Stimulated activated CD4-positive, alpha-beta T cell treated with anti-CD3 and anti-CD28 coated beads, TNF-alpha, amount 100 ng/mL, for 48 hours (primary cell): Measurements from ENCODE around the gene PTPRM.

ENCODE experiments used
- DNase-seq, 3 donors: peaks; one replicate each; pipeline ENCODE4 v3.0.0-alpha.2; 2020; ENCODE audit warnings: low read depth in 3 of 3

The PTPRM gene

GRCh38 chr18:8391068-8391467, 824.0 kb downstream of the PTPRM start:
- no peak for DNase-seq

GRCh38 chr18:8396254-8396653, 829.1 kb downstream of the PTPRM start:
- no peak for DNase-seq

- DNase-seq = no peak
Observed at GRCh38 chr18:8397034-8397433, 829.9 kb downstream of the PTPRM start.

- DNase-seq = no peak
Observed at GRCh38 chr18:8399138-8399537, 832.0 kb downstream of the PTPRM start.

DNA sequence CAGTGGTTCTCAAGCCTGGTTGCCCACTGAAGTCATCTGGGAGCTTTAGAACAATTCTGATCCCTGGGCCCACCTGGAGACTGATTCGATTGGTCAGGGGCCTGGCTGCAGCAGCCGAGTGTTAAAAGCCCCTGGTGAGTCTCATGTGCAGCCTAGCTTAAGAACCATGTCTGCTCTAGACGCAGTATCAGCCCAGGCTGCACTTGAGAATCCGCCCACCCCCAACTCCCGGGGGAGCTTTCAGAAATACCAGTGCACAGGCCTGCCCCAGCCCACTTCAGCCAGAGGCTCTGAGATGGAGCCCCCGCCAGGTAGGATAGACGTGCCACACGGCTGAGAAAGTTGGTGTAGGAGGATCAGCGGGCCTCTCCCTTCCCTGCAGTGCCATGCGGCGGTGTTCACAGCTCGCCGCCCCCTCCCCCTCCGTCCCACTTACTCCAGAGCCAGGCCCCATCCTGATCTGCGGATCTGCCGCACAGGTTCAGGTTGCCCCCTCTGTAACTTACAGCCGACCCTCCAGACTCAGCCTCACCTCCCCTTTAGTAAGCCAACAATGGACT, 833.2 kb downstream of the PTPRM start:
- no peak for DNase-seq

DNA sequence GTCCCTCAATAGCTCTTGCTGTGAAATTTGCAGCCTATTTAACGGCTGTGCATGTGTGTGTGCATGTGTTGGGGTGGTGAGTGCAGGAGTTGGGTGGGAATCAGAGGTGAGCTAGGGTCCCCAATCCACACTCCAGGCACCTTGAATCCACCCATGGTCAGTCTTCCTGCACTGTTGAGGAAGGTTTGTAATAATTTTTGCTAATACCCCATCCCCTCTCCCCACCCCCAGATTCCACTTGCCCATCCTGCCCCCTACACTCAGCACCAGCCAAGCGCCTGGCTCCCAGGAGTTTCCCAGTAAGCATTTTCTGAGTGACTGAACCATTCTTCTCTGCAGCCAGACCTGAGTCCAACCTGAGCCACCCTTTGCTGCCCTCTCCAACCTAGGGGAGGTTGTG, 833.7 kb downstream of the PTPRM start:
- DNase-seq = no peak

- DNase-seq = no peak
Observed at GRCh38 chr18:8401606-8402005, 834.5 kb downstream of the PTPRM start.

DNA sequence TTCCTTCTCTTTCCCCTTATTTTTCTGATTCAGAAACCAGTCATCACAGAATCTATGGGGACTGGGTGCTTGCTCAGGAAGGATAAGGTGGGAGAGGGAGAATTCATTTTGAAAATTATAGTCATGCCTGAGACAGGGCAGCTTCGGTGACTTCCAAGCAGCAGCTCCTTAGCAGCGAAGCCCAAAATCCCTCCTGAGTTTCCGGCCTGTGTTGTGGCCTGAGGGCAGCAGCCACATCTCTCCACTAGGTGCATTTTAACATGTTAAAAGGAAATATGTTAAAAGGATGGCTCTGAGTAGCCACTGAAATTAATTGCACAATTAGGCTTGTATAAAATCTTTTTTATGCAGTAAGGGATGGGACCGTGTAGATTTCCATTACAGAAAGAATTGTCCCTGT, 835.1 kb downstream of the PTPRM start:
- DNase-seq = no peak

DNA sequence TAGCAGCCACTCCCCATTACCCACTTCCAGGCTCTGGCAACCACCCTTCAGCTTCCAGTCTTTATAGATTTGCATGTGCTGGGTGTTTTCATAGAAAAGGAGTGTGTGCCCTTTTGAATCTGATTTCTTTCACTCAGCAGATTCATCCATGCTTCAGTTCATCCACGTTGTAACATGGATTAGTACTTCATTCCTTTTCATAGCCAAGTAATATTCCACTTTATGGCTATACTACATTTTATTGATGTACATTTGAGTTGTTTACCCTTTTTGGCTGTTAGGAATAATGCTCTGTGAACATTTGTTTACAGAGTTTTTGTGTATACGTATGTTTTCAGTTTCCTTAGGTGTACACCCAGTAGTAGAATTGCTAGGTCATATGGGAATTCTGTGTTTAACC, 836.6 kb downstream of the PTPRM start:
- DNase-seq = no peak

DNA sequence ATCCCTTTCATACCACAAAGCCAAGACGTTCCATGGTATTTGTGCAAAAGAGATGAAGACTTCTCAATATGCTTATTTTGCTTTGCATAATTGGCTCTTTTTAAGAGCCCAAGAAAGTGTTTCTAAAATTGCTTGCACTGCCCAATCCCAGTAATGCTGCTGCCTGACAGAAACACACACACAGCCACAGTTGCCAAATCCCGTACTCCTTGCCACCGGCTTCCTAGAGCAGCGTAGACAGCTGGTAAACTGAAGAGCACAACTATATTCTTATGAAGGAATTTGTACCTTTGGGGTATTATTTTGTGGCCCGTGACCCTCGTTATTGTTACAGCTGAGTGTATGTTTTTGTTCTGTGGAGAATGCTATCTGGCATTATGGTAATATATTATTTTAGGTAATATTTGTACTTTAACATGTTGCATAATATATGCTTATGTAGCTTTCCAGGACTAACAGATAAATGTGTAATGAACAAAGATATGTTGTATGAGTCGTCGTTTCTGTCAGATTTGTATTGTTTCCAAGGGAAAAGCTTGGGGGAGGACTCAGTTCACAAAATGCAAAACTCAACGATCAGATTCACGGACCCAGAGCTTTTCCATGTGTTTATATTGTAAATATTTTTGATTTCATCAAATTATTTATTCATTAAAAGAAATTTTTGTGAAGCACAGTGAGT, 839.2 kb downstream of the PTPRM start:
- no peak for DNase-seq

GRCh38 chr18:8406868-8407250, 839.7 kb downstream of the PTPRM start:
- no peak for DNase-seq

GRCh38 chr18:8409151-8409550, 842.0 kb downstream of the PTPRM start:
- DNase-seq = no peak

DNA sequence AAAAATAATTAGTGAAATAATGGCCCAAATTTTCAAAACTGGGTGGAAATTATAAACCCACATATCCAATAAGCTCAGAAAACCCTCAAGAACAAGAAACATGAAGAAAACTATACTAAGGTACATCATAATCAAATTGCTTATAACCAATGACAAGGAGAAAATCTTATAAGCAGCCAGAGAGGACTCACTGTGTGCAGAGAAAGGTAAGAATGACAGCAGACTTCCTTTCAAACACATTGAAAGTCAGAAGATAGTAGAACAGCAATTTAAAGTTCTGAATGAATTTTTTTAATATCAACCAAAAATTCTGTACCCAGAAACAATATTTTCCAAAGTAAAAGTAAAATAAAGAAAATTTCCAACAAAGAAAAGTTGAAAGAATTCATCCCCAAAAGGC, 844.4 kb downstream of the PTPRM start:
- DNase-seq = no peak

DNA sequence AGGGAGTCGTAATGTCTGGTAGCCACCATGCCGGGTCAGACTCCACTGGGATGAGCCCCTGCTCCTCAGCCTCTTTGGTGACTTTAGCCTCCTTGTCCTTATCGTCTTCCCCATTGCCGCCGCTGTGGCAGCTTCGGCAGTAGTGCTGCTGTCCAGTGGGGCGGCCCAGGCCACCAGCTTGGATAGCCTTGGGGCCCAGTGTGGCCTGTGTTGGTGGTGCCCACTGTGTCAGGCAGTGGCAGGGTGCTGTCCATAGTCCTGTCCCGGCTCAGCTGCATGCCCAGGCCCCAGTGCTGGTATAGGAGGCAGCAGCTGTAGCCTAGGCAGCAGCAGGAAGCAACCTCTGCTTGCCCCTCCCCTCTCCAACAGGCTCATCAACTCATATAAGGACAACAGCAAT, 845.0 kb downstream of the PTPRM start:
- no peak for DNase-seq

DNA sequence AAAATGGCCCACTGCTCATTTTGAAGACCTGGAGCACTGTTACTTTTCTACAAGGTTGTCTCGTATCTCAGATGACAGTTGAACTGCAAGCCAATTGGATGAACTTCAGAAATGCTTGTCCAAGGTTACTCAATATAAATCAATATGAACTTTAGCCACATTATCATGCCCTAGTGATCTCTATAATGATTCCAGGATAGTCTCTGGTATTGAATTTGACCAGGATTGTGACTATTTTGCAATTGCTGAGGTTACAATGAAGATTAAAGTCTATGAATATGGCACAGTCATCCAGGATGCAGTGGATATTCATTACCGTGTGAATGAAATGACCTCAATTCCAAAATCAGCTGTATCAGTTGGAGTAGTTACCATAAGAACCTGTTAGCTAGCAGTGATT, 846.1 kb downstream of the PTPRM start:
- DNase-seq = no peak

- no peak for DNase-seq
Observed at GRCh38 chr18:8413751-8414150, 846.6 kb downstream of the PTPRM start.

DNA sequence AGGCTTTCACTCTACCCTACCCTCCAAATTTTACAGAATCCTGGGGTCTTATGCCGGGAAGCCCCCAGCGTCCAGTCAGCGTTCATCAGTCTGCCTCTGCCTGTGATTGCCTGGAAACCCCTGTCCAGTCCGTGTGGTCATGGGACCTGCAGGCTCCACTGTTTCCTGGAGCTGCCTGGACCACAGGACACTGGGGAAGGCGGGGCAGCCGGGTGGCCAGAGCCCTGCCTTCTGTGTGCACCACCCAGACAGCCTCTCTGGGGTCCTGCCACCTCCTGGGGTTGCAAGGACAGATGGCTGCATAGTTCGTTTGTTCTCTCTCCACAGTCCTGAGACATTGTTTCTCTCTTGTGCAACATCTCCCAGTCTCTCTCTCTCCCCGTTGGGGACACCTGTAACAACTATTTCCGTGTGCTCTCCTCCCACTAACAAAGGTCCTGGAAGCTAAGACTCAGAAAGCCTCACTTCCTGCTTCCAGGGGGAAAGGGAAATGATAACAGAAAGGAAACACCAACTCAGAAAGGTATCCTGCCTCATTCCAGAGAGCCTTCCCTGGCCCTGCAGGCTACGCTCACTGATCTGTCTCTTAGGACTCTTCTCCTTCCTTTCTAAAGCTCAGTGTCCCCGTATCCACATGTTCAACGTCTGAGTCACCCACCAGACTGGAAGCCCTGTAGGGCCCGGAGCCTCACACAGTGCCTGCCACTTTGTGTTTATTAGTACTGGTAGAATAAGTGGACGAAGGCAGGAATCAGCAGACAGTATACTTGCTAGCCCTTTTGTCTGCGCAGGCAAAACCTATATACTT, 849.3 kb downstream of the PTPRM start:
- DNase-seq = no peak

DNA sequence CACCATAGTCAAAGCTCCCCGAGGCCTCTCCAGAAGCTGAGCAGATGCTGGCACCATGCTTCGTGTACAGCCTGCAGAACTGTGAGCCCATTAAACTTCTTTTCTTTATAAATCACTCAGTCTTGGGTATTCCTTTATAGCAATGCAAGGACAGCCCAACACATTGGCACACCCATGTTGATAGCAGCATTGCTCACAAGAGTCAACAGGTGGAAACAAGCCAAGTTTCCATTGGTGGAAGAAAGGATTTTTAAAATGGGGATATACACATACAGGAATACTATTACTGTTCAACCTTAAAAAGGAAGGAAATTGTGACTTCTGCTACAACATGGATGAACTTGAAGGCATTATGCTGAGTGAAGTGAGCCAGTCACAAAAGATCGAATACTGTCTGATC, 855.3 kb downstream of the PTPRM start:
- DNase-seq = no peak

- DNase-seq = no peak
Observed at GRCh38 chr18:8423051-8423557, 856.0 kb downstream of the PTPRM start.

DNA sequence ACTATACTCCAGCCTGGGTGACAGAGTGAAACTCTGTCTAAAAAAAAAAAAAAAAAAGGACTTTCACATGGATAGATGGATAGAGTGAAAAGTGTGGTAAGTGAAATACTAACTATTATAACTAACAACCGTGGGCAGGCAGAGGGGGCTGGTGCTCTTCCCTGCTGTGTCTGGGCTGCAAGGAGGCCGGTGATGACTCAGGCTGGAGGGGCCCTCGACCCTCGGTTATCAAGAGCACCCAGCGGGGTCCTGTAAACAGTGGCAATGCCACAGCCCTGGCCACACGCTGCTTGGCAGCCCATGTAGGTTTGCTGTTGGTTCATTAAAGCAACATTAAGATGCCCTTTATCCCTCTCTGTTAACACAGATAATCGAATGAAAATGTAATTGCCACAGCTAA, 857.4 kb downstream of the PTPRM start:
- no peak for DNase-seq

GRCh38 chr18:8424917-8425725, 858.0 kb downstream of the PTPRM start:
- no peak for DNase-seq

DNA sequence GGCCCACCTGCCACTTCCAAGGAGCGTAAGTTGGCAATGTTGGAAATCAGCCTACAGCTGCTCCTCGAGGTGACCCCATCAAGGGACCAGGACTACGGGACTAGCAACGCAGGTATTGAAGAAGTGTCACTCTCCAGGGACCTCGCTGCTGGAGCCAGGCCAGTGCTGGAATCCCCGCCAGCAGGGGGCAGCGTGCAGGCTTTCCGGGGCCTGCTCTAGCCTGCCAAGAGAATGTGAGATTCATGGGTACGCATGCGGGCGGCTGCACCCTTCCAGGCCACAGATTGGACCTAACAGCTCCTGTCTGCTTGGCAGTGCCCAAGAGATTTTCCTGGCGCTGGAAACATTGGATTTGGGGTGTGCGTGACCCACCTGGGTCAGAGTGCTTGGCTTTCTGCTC, 859.3 kb downstream of the PTPRM start:
- DNase-seq = no peak
